ENCODE data around the gene NR6A1. TPM values are rescaled to one million over a fixed set of nuclear protein-coding genes. Genes with fewer than 3 reads are reported as not detected.

NR6A1 gene
- total and polyA plus RNA-seq, 2 experiments from 2014 or later: 44.2 to 139 TPM

DNA sequence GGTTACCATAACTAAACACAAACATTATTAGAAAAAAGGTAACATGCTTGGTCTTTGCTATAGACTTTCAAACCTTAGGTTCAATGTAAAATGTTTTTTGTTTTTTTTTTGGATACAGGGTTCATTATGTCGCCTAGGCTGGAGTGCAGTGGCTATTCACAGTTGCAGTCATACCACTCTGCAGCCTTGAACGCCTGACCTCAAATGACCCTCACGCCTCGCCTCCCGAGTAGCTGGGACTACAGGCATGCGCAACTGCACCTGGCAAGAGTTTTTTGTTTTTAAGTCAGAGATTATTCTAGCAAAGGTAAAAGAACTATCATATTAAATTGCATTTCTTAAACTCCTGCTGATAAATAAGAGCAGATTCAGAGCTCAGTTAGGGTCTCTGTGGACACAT is 208.8 kb downstream of the NR6A1 start:
- Histone ChIP-seq H3K36me3 (ENCODE audit: insufficient read depth) (no peaks in the 10 kb centered on the region), H3K4me1 (ENCODE audit: insufficient read depth) (peaks cover 24% of the 10 kb centered on the region; the same call in 1 of the 2 replicates), H3K79me2 (replicated peaks; ENCODE audit: insufficient read depth) (peaks cover 32% of the 10 kb centered on the region), H3K27ac (ENCODE audit: low read depth) (no peak overlapping the region), H3K9me2 (ENCODE audit: insufficient read depth) (no peaks in the 10 kb centered on the region), H3K4me2 (no peak overlapping the region), H2AFZ (no peak overlapping the region), H4K20me1 (replicated peaks; ENCODE audit: insufficient read depth) (no peaks in the 10 kb centered on the region), H3F3A (replicated peaks; ENCODE audit: low read depth) (no peaks in the 10 kb centered on the region), H3K27me3 (ENCODE audit: insufficient read depth) (no peaks in the 10 kb centered on the region), H3K4me3 (no peak overlapping the region)
- Mint-ChIP-seq H3K4me3 (no peak overlapping the region), H3K9me3 (no peaks in the 10 kb centered on the region), H3K27me3 (ENCODE audit: insufficient read depth, low read depth, poor library complexity) (peaks cover 7% of the 10 kb centered on the region), H3K27ac (peak overlapping the region; percentile 50; the same call in 1 of the 2 replicates), H3K36me3 (ENCODE audit: low read depth) (peaks cover 3% of the 10 kb centered on the region; the same call in 2 of the 3 replicates), H3K4me1 (peaks cover 45% of the 10 kb centered on the region)
- no peak for DNase-seq (ENCODE audit: low spot score)
- peak; percentile 84 for ATAC-seq
- TF ChIP-seq, protein P1, sequence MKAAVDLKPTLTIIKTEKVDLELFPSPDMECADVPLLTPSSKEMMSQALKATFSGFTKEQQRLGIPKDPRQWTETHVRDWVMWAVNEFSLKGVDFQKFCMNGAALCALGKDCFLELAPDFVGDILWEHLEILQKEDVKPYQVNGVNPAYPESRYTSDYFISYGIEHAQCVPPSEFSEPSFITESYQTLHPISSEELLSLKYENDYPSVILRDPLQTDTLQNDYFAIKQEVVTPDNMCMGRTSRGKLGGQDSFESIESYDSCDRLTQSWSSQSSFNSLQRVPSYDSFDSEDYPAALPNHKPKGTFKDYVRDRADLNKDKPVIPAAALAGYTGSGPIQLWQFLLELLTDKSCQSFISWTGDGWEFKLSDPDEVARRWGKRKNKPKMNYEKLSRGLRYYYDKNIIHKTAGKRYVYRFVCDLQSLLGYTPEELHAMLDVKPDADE (IDR thresholded peaks at IDR 0.05): no peak
- TF ChIP-seq, protein P2, sequence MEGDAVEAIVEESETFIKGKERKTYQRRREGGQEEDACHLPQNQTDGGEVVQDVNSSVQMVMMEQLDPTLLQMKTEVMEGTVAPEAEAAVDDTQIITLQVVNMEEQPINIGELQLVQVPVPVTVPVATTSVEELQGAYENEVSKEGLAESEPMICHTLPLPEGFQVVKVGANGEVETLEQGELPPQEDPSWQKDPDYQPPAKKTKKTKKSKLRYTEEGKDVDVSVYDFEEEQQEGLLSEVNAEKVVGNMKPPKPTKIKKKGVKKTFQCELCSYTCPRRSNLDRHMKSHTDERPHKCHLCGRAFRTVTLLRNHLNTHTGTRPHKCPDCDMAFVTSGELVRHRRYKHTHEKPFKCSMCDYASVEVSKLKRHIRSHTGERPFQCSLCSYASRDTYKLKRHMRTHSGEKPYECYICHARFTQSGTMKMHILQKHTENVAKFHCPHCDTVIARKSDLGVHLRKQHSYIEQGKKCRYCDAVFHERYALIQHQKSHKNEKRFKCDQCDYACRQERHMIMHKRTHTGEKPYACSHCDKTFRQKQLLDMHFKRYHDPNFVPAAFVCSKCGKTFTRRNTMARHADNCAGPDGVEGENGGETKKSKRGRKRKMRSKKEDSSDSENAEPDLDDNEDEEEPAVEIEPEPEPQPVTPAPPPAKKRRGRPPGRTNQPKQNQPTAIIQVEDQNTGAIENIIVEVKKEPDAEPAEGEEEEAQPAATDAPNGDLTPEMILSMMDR (conservative IDR thresholded peaks at IDR 0.05; ENCODE audit: low read depth in 2 of 2): no peak
- no peak for TF ChIP-seq NANOG (IDR thresholded peaks at IDR 0.05; ENCODE audit: borderline replicate concordance)
- TF ChIP-seq POLR2AphosphoS5 (IDR thresholded peaks at IDR 0.05; ENCODE audit: low read depth): no peak
- no peak for TF ChIP-seq ZNF114 (CRISPR knock-in tag; IDR thresholded peaks at IDR 0.05)

DNA sequence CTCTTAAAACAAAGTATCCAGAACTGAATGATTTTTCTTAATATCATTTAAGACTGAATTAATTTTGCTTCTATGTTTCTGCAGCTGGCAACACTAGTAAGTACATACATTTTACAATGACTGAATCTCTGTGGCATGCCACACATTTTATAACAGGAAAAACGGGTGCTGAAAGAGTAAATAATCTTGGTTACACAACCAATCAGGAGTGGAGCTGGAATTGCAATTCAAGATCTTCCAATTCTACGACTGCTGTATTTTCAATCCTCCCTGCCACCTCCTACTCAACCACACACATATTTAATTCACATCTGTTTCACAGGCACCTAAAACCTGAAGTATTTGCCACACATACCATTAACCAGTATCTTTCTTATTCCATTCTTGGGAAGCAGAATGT is 211.2 kb downstream of the NR6A1 start:
- no peak overlapping the region for H3K4me3 Mint-ChIP-seq
- ATAC-seq: no peak
- no peak overlapping the region for H3K4me2 ChIP-seq
- TF ChIP-seq, protein P3, sequence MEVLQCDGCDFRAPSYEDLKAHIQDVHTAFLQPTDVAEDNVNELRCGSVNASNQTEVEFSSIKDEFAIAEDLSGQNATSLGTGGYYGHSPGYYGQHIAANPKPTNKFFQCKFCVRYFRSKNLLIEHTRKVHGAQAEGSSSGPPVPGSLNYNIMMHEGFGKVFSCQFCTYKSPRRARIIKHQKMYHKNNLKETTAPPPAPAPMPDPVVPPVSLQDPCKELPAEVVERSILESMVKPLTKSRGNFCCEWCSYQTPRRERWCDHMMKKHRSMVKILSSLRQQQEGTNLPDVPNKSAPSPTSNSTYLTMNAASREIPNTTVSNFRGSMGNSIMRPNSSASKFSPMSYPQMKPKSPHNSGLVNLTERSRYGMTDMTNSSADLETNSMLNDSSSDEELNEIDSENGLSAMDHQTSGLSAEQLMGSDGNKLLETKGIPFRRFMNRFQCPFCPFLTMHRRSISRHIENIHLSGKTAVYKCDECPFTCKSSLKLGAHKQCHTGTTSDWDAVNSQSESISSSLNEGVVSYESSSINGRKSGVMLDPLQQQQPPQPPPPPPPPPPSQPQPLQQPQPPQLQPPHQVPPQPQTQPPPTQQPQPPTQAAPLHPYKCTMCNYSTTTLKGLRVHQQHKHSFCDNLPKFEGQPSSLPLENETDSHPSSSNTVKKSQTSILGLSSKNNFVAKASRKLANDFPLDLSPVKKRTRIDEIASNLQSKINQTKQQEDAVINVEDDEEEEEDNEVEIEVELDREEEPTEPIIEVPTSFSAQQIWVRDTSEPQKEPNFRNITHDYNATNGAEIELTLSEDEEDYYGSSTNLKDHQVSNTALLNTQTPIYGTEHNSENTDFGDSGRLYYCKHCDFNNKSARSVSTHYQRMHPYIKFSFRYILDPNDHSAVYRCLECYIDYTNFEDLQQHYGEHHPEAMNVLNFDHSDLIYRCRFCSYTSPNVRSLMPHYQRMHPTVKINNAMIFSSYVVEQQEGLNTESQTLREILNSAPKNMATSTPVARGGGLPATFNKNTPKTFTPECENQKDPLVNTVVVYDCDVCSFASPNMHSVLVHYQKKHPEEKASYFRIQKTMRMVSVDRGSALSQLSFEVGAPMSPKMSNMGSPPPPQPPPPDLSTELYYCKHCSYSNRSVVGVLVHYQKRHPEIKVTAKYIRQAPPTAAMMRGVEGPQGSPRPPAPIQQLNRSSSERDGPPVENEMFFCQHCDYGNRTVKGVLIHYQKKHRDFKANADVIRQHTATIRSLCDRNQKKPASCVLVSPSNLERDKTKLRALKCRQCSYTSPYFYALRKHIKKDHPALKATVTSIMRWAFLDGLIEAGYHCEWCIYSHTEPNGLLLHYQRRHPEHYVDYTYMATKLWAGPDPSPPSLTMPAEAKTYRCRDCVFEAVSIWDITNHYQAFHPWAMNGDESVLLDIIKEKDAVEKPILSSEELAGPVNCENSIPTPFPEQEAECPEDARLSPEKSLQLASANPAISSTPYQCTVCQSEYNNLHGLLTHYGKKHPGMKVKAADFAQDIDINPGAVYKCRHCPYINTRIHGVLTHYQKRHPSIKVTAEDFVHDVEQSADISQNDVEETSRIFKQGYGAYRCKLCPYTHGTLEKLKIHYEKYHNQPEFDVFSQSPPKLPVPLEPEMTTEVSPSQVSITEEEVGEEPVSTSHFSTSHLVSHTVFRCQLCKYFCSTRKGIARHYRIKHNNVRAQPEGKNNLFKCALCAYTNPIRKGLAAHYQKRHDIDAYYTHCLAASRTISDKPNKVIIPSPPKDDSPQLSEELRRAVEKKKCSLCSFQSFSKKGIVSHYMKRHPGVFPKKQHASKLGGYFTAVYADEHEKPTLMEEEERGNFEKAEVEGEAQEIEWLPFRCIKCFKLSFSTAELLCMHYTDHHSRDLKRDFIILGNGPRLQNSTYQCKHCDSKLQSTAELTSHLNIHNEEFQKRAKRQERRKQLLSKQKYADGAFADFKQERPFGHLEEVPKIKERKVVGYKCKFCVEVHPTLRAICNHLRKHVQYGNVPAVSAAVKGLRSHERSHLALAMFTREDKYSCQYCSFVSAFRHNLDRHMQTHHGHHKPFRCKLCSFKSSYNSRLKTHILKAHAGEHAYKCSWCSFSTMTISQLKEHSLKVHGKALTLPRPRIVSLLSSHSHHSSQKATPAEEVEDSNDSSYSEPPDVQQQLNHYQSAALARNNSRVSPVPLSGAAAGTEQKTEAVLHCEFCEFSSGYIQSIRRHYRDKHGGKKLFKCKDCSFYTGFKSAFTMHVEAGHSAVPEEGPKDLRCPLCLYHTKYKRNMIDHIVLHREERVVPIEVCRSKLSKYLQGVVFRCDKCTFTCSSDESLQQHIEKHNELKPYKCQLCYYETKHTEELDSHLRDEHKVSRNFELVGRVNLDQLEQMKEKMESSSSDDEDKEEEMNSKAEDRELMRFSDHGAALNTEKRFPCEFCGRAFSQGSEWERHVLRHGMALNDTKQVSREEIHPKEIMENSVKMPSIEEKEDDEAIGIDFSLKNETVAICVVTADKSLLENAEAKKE (CRISPR knock-in tag; IDR thresholded peaks at IDR 0.05): no peak
- TF ChIP-seq, protein P4, sequence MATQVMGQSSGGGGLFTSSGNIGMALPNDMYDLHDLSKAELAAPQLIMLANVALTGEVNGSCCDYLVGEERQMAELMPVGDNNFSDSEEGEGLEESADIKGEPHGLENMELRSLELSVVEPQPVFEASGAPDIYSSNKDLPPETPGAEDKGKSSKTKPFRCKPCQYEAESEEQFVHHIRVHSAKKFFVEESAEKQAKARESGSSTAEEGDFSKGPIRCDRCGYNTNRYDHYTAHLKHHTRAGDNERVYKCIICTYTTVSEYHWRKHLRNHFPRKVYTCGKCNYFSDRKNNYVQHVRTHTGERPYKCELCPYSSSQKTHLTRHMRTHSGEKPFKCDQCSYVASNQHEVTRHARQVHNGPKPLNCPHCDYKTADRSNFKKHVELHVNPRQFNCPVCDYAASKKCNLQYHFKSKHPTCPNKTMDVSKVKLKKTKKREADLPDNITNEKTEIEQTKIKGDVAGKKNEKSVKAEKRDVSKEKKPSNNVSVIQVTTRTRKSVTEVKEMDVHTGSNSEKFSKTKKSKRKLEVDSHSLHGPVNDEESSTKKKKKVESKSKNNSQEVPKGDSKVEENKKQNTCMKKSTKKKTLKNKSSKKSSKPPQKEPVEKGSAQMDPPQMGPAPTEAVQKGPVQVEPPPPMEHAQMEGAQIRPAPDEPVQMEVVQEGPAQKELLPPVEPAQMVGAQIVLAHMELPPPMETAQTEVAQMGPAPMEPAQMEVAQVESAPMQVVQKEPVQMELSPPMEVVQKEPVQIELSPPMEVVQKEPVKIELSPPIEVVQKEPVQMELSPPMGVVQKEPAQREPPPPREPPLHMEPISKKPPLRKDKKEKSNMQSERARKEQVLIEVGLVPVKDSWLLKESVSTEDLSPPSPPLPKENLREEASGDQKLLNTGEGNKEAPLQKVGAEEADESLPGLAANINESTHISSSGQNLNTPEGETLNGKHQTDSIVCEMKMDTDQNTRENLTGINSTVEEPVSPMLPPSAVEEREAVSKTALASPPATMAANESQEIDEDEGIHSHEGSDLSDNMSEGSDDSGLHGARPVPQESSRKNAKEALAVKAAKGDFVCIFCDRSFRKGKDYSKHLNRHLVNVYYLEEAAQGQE (IDR thresholded peaks at IDR 0.05; ENCODE audit: unreplicated experiment): no peak

More for the DNA sequence above, 211.2 kb downstream of the NR6A1 start:
- Histone ChIP-seq H3K9me2 (ENCODE audit: insufficient read depth) (no peaks in the 10 kb centered on the region), H3K27ac (ENCODE audit: low read depth) (no peak overlapping the region), H2AFZ (no peak overlapping the region), H4K20me1 (replicated peaks; ENCODE audit: insufficient read depth) (no peaks in the 10 kb centered on the region), H3K79me2 (replicated peaks; ENCODE audit: insufficient read depth) (peaks cover 31% of the 10 kb centered on the region), H3K36me3 (ENCODE audit: insufficient read depth) (no peaks in the 10 kb centered on the region), H3F3A (replicated peaks; ENCODE audit: low read depth) (no peaks in the 10 kb centered on the region), H3K27me3 (ENCODE audit: insufficient read depth) (no peaks in the 10 kb centered on the region), H3K4me1 (ENCODE audit: insufficient read depth) (peaks cover 27% of the 10 kb centered on the region; the same call in 1 of the 2 replicates), H3K4me3 (no peak overlapping the region)
- H3K9me3 Mint-ChIP-seq: no peaks in the 10 kb centered on the region
- no peaks in the 10 kb centered on the region for H3K36me3 Mint-ChIP-seq (ENCODE audit: low read depth)
- H3K27ac Mint-ChIP-seq: peak overlapping the region; percentile 9; the same call in 1 of the 2 replicates
- H3K27me3 Mint-ChIP-seq (ENCODE audit: insufficient read depth, low read depth, poor library complexity): peaks cover 1% of the 10 kb centered on the region
- DNase-seq (ENCODE audit: low spot score): no peak
- peaks cover 45% of the 10 kb centered on the region for H3K4me1 Mint-ChIP-seq
